GM11168 (cell line): ENCODE data around the gene B9D1.

ENCODE experiments used
- in situ Hi-C: fragments of 300-500 bp; cut with MboI; formaldehyde crosslinking; loops from one replicate; pipeline ENCODE4 v1.12.0; 2022; ENCODE audit warnings: low sequenced_read_pairs; ENCODE audit not compliant: unreplicated experiment

The B9D1 gene

GRCh38 chr17:19311016-19311415 lies 51.5 kb downstream of the B9D1 start:
- in situ Hi-C loops: no loop called here

- in situ Hi-C loops: no loop called here
These were observed 52.4 kb downstream of the B9D1 start for GRCh38 chr17:19310151-19310550.

GRCh38 chr17:19309701-19310100 lies 52.8 kb downstream of the B9D1 start:
- in situ Hi-C loops: no loop called here

- in situ Hi-C loops: no loop called here
These were observed 54.1 kb downstream of the B9D1 start for GRCh38 chr17:19308398-19308797.

GRCh38 chr17:19307521-19307920 lies 55.0 kb downstream of the B9D1 start:
- in situ Hi-C loops: no loop called here

- in situ Hi-C loops: no loop called here
These were observed 56.1 kb downstream of the B9D1 start for GRCh38 chr17:19306160-19307111.

- in situ Hi-C loops: no loop called here
These were observed 56.8 kb downstream of the B9D1 start for GRCh38 chr17:19305761-19306159.

GRCh38 chr17:19305256-19305655 lies 57.3 kb downstream of the B9D1 start:
- in situ Hi-C loops: no loop called here

- in situ Hi-C loops: no loop called here
These were observed 57.8 kb downstream of the B9D1 start for GRCh38 chr17:19304751-19305150.

GRCh38 chr17:19304209-19304608 lies 58.3 kb downstream of the B9D1 start:
- in situ Hi-C loops: no loop called here

GRCh38 chr17:19303367-19303776 lies 59.2 kb downstream of the B9D1 start:
- in situ Hi-C loops: no loop called here

- in situ Hi-C loops: no loop called here
These were observed 59.7 kb downstream of the B9D1 start for GRCh38 chr17:19302791-19303331.

- in situ Hi-C loops: no loop called here
These were observed 60.5 kb downstream of the B9D1 start for GRCh38 chr17:19301973-19302372.

GRCh38 chr17:19301274-19301951 lies 61.1 kb downstream of the B9D1 start:
- in situ Hi-C loops: no loop called here

GRCh38 chr17:19299866-19300265 lies 62.7 kb downstream of the B9D1 start:
- in situ Hi-C loops: no loop called here

- in situ Hi-C loops: no loop called here
These were observed 63.2 kb downstream of the B9D1 start for GRCh38 chr17:19299214-19299747.

- in situ Hi-C loops: no loop called here
These were observed 63.8 kb downstream of the B9D1 start for GRCh38 chr17:19298569-19299213.

GRCh38 chr17:19296786-19297778 lies 65.4 kb downstream of the B9D1 start:
- in situ Hi-C loops: no loop called here

- in situ Hi-C loops: no loop called here
These were observed 66.9 kb downstream of the B9D1 start for GRCh38 chr17:19295473-19296135.
